GM23338 (cell line): Measurements from ENCODE around the gene SHISA8.

Experiments used
- CREB1 ChIP-seq: fragments of 250-450 bp; sonication (Bioruptor Pico); IDR thresholded peaks from 2 replicates; pipeline ENCODE4 v1.5.0; 2020; ENCODE audit warnings: low read depth, mild to moderate bottlenecking, moderate library complexity
- EZH2 ChIP-seq: fragments of 200-600 bp; sonication (generic); IDR thresholded peaks from one replicate; pipeline ENCODE4 v1.8.0; 2017; ENCODE audit warnings: antibody characterized with exemption, mild to moderate bottlenecking, low read depth; ENCODE audit not compliant: unreplicated experiment
- EZH2phosphoT487 ChIP-seq: fragments of 200-600 bp; sonication (generic); IDR thresholded peaks from one replicate; pipeline ENCODE4 v1.8.1; 2018; ENCODE audit warnings: antibody characterized with exemption; ENCODE audit not compliant: unreplicated experiment
- JUNB ChIP-seq: IDR thresholded peaks from one replicate; pipeline ENCODE4 v1.6.1; 2016; ENCODE audit warnings: antibody characterized with exemption; ENCODE audit not compliant: unreplicated experiment
- NANOG ChIP-seq: IDR thresholded peaks from 2 replicates; pipeline ENCODE4 v1.6.1; 2016; ENCODE audit warnings: antibody characterized with exemption, borderline replicate concordance
- POLR2AphosphoS5 ChIP-seq: IDR thresholded peaks from 2 replicates; pipeline ENCODE4 v1.6.1; 2016; ENCODE audit warnings: antibody characterized with exemption, low read depth
- REST ChIP-seq: IDR thresholded peaks from one replicate; pipeline ENCODE4 v1.6.1; 2018; ENCODE audit warnings: antibody characterized with exemption; ENCODE audit not compliant: unreplicated experiment
- STAT1 ChIP-seq: IDR thresholded peaks from one replicate; pipeline ENCODE4 v1.6.1; 2016; ENCODE audit warnings: antibody characterized with exemption; ENCODE audit not compliant: unreplicated experiment
- ZNF114 ChIP-seq: fragments of 250-450 bp; sonication (Bioruptor Pico); IDR thresholded peaks from 2 replicates; pipeline ENCODE4 v1.5.0; 2020; ENCODE audit warnings: mild to moderate bottlenecking, moderate library complexity
- ZNF331 ChIP-seq: fragments of 250-450 bp; sonication (Bioruptor Pico); IDR thresholded peaks from 2 replicates; pipeline ENCODE4 v1.5.0; 2020; ENCODE audit warnings: low read depth, mild to moderate bottlenecking, moderate library complexity
- TF ChIP-seq, protein P1 (sequence below), 2 experiments: fragments of 200-600 bp in 1 of 2; sonication (generic) in 1 of 2; conservative IDR thresholded peaks; 2 replicates each; pipeline versions ENCODE4 v1.5.1 to v1.6.1; 2016 to 2017; ENCODE audit warnings: antibody characterized with exemption in 2 of 2, low read depth in 2 of 2, mild to moderate bottlenecking in 2 of 2, moderate library complexity in 1 of 2
- TF ChIP-seq, protein P2 (sequence below): IDR thresholded peaks from 2 replicates; pipeline ENCODE4 v1.6.1; 2016; ENCODE audit warnings: antibody characterized with exemption

DNA sequence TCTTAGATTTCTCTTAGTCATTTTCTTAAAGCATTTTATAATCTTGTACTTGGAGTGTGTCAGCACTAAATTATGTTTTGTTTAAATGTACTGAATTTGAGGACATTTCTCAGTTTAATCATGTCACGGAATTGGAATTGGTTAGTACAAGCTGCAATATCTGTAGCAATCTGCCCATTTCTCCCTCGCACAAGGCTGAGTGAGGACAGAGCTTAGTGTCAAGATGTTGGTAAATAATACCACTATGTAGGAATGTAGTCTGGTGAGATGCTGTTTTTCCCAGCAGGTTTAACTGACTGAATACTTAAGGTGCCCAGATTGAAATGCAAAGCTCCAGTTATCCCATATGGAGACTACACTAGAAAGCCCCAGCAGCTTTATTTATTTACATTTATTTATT lies 51.4 kb downstream of the SHISA8 start:
- no peak for TF ChIP-seq POLR2AphosphoS5
- TF ChIP-seq EZH2phosphoT487 = no peak
- TF ChIP-seq, protein P1, sequence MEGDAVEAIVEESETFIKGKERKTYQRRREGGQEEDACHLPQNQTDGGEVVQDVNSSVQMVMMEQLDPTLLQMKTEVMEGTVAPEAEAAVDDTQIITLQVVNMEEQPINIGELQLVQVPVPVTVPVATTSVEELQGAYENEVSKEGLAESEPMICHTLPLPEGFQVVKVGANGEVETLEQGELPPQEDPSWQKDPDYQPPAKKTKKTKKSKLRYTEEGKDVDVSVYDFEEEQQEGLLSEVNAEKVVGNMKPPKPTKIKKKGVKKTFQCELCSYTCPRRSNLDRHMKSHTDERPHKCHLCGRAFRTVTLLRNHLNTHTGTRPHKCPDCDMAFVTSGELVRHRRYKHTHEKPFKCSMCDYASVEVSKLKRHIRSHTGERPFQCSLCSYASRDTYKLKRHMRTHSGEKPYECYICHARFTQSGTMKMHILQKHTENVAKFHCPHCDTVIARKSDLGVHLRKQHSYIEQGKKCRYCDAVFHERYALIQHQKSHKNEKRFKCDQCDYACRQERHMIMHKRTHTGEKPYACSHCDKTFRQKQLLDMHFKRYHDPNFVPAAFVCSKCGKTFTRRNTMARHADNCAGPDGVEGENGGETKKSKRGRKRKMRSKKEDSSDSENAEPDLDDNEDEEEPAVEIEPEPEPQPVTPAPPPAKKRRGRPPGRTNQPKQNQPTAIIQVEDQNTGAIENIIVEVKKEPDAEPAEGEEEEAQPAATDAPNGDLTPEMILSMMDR (conservative IDR thresholded peaks at IDR 0.05; ENCODE audit: low read depth in 2 of 2) = no peak
- TF ChIP-seq EZH2 = no peak
- no peak for TF ChIP-seq ZNF331 (CRISPR knock-in tag)
- no peak for TF ChIP-seq JUNB
- TF ChIP-seq CREB1 (CRISPR knock-in tag) = no peak
- no peak for TF ChIP-seq REST
- TF ChIP-seq NANOG = no peak
- TF ChIP-seq STAT1 = no peak
- TF ChIP-seq, protein P2, sequence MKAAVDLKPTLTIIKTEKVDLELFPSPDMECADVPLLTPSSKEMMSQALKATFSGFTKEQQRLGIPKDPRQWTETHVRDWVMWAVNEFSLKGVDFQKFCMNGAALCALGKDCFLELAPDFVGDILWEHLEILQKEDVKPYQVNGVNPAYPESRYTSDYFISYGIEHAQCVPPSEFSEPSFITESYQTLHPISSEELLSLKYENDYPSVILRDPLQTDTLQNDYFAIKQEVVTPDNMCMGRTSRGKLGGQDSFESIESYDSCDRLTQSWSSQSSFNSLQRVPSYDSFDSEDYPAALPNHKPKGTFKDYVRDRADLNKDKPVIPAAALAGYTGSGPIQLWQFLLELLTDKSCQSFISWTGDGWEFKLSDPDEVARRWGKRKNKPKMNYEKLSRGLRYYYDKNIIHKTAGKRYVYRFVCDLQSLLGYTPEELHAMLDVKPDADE = no peak
- no peak for TF ChIP-seq ZNF114 (CRISPR knock-in tag)
